GM23338 (cell line): ENCODE measurements around the gene UBAC1. TPM values are rescaled to one million over a fixed set of nuclear protein-coding genes. Genes with fewer than 3 reads are reported as not detected.
"Not testable (repeated sequence)": the region's sequence is repeated elsewhere in the genome, so short reads cannot be mapped to it uniquely, and the experiment has no call there.

Experiments used
- ATAC-seq: fragments of 200-7000 bp; cut with Tn5 transposase; 3 replicates; pipeline ENCODE4 v1.9.1; 2020
- DNase-seq: peaks from one replicate; pipeline ENCODE4 v3.0.0-alpha.2; 2015; ENCODE audit warnings: low spot score
- H2AFZ ChIP-seq: fragments of 200-600 bp; sonication (generic); 2 replicates; pipeline ENCODE4 v1.8.0; 2016; ENCODE audit warnings: antibody characterized with exemption, mild to moderate bottlenecking, moderate library complexity
- H3F3A ChIP-seq: fragments of 200-600 bp; sonication (generic); replicated peaks from 2 replicates; pipeline ENCODE4 v1.8.0; 2017; ENCODE audit warnings: antibody characterized with exemption, mixed run types, low read depth
- H3K27ac ChIP-seq: fragments of 200-600 bp; sonication (generic); 2 replicates; pipeline ENCODE4 v1.6.1; 2016; ENCODE audit warnings: low read depth
- H3K27me3 ChIP-seq: fragments of 200-600 bp; sonication (generic); 2 replicates; pipeline ENCODE4 v1.8.0; 2016; ENCODE audit warnings: mild to moderate bottlenecking, mixed run types, moderate library complexity; ENCODE audit not compliant: insufficient read depth
- H3K36me3 ChIP-seq: fragments of 200-600 bp; sonication (generic); 2 replicates; pipeline ENCODE4 v1.8.0; 2016; ENCODE audit warnings: mild to moderate bottlenecking; ENCODE audit not compliant: insufficient read depth
- H3K4me1 ChIP-seq: fragments of 200-600 bp; sonication (generic); 2 replicates; pipeline ENCODE4 v1.8.0; 2016; ENCODE audit warnings: mild to moderate bottlenecking, moderate library complexity; ENCODE audit not compliant: insufficient read depth
- H3K4me2 ChIP-seq: fragments of 200-600 bp; sonication (generic); 2 replicates; pipeline ENCODE4 v1.7.1; 2017; ENCODE audit warnings: mixed run types
- H3K4me3 ChIP-seq: fragments of 200-600 bp; sonication (generic); 2 replicates; pipeline ENCODE4 v1.6.1; 2016; ENCODE audit warnings: mixed run types
- H3K79me2 ChIP-seq: fragments of 200-600 bp; sonication (generic); replicated peaks from 2 replicates; pipeline ENCODE4 v1.8.0; 2017; ENCODE audit warnings: mild to moderate bottlenecking; ENCODE audit not compliant: insufficient read depth
- H3K9me2 ChIP-seq: fragments of 200-600 bp; sonication (generic); 2 replicates; pipeline ENCODE4 v1.8.0; 2017; ENCODE audit not compliant: insufficient read depth
- H4K20me1 ChIP-seq: fragments of 200-600 bp; sonication (generic); replicated peaks from 2 replicates; pipeline ENCODE4 v1.8.0; 2017; ENCODE audit warnings: mild to moderate bottlenecking; ENCODE audit not compliant: insufficient read depth
- H3K27ac Mint-ChIP-seq: 2 replicates; pipeline ENCODE4 v1.8.0; 2020; ENCODE audit warnings: inconsistent platforms, mild to moderate bottlenecking, moderate library complexity, mixed read lengths
- H3K27me3 Mint-ChIP-seq: 3 replicates; pipeline ENCODE4 v1.8.0; 2022; ENCODE audit warnings: low read depth, mild to moderate bottlenecking, moderate library complexity, mixed read lengths, inconsistent platforms; ENCODE audit not compliant: insufficient read depth, poor library complexity
- H3K36me3 Mint-ChIP-seq: 3 replicates; pipeline ENCODE4 v1.8.0; 2021; ENCODE audit warnings: low read depth, mild to moderate bottlenecking, inconsistent platforms, moderate library complexity, mixed read lengths
- H3K4me1 Mint-ChIP-seq: 3 replicates; pipeline ENCODE4 v1.8.0; 2020; ENCODE audit warnings: mild to moderate bottlenecking, inconsistent platforms, mixed read lengths
- H3K4me3 Mint-ChIP-seq: 3 replicates; pipeline ENCODE4 v1.8.0; 2021; ENCODE audit warnings: moderate library complexity, mild to moderate bottlenecking, inconsistent platforms, mixed read lengths
- H3K9me3 Mint-ChIP-seq: 3 replicates; pipeline ENCODE4 v1.8.0; 2020; ENCODE audit warnings: moderate library complexity, mild to moderate bottlenecking, inconsistent platforms, mixed read lengths
- EZH2 ChIP-seq: fragments of 200-600 bp; sonication (generic); IDR thresholded peaks from one replicate; pipeline ENCODE4 v1.8.0; 2017; ENCODE audit warnings: antibody characterized with exemption, mild to moderate bottlenecking, low read depth; ENCODE audit not compliant: unreplicated experiment
- EZH2phosphoT487 ChIP-seq: fragments of 200-600 bp; sonication (generic); IDR thresholded peaks from one replicate; pipeline ENCODE4 v1.8.1; 2018; ENCODE audit warnings: antibody characterized with exemption; ENCODE audit not compliant: unreplicated experiment
- JUNB ChIP-seq: IDR thresholded peaks from one replicate; pipeline ENCODE4 v1.6.1; 2016; ENCODE audit warnings: antibody characterized with exemption; ENCODE audit not compliant: unreplicated experiment
- NANOG ChIP-seq: IDR thresholded peaks from 2 replicates; pipeline ENCODE4 v1.6.1; 2016; ENCODE audit warnings: antibody characterized with exemption, borderline replicate concordance
- REST ChIP-seq: IDR thresholded peaks from one replicate; pipeline ENCODE4 v1.6.1; 2018; ENCODE audit warnings: antibody characterized with exemption; ENCODE audit not compliant: unreplicated experiment
- STAT1 ChIP-seq: IDR thresholded peaks from one replicate; pipeline ENCODE4 v1.6.1; 2016; ENCODE audit warnings: antibody characterized with exemption; ENCODE audit not compliant: unreplicated experiment
- ZNF114 ChIP-seq: fragments of 250-450 bp; sonication (Bioruptor Pico); IDR thresholded peaks from 2 replicates; pipeline ENCODE4 v1.5.0; 2020; ENCODE audit warnings: mild to moderate bottlenecking, moderate library complexity
- ZNF331 ChIP-seq: fragments of 250-450 bp; sonication (Bioruptor Pico); IDR thresholded peaks from 2 replicates; pipeline ENCODE4 v1.5.0; 2020; ENCODE audit warnings: low read depth, mild to moderate bottlenecking, moderate library complexity
- ZNF462 ChIP-seq: fragments of 250-450 bp; sonication (Bioruptor Pico); IDR thresholded peaks from 2 replicates; pipeline ENCODE4 v1.5.0; 2020; ENCODE audit warnings: mild to moderate bottlenecking, moderate library complexity
- polyA plus RNA-seq: library from polyadenylated mRNA; unstranded; fragments of >200 nt; fragmentation: Nextera tagmentation; extraction: Ambion mirVana; gene quantifications from 2 replicates; pipeline ENCODE4 v1.2.1, GENCODE V29; 2016
- total RNA-seq: library from RNA; depleted of rRNA; stranded (reverse); fragments of >200 nt; shearing (Covaris generic); gene quantifications from 2 replicates; pipeline ENCODE4 v1.2.3, GENCODE V29; 2014
- TF ChIP-seq, protein P1 (sequence below): IDR thresholded peaks from 2 replicates; pipeline ENCODE4 v1.6.1; 2016; ENCODE audit warnings: antibody characterized with exemption

UBAC1 gene
- total and polyA plus RNA-seq, 2 experiments from 2014 or later = 63.2 to 86.6 TPM

GRCh38 chr9:135947105-135947504 lies 14.1 kb downstream of the UBAC1 start:
- not testable (repeated sequence) for H3K4me3 Mint-ChIP-seq, DNase-seq
- peaks cover 57% of the 10 kb centered on the region for H3K36me3 Mint-ChIP-seq

GRCh38 chr9:135946392-135946994 lies 14.7 kb downstream of the UBAC1 start:
- no peak for ATAC-seq
- Mint-ChIP-seq H3K4me3 (no peak overlapping the region), H3K27me3 (peaks cover 3% of the 10 kb centered on the region), H3K4me1 (no peaks in the 10 kb centered on the region), H3K36me3 (peaks cover 57% of the 10 kb centered on the region), H3K27ac (no peak overlapping the region), H3K9me3 (no peaks in the 10 kb centered on the region)
- H3K36me3 ChIP-seq = peaks cover 15% of the 10 kb centered on the region; the same call in 1 of the 2 replicates
- H4K20me1 ChIP-seq = peaks cover 4% of the 10 kb centered on the region; the same call in 1 of the 2 replicates
- no peaks in the 10 kb centered on the region for H3K4me1 ChIP-seq
- no peak overlapping the region for H3K27ac ChIP-seq
- no peak overlapping the region for H3K4me2 ChIP-seq
- H2AFZ ChIP-seq = no peak overlapping the region
- DNase-seq = no peak
- 0 out of 2 replicates have a peak, but pooled peaks cover 5% of the 10 kb centered on the region for H3F3A ChIP-seq
- H3K9me2 ChIP-seq = no peaks in the 10 kb centered on the region
- peaks cover 11% of the 10 kb centered on the region for H3K79me2 ChIP-seq
- no peaks in the 10 kb centered on the region for H3K27me3 ChIP-seq
- H3K4me3 ChIP-seq = no peak overlapping the region
- no peak for TF ChIP-seq STAT1
- TF ChIP-seq ZNF114 (CRISPR knock-in tag) = no peak
- no peak for TF ChIP-seq REST
- no peak for TF ChIP-seq ZNF462 (CRISPR knock-in tag)
- TF ChIP-seq EZH2 = no peak
- TF ChIP-seq, protein P1, sequence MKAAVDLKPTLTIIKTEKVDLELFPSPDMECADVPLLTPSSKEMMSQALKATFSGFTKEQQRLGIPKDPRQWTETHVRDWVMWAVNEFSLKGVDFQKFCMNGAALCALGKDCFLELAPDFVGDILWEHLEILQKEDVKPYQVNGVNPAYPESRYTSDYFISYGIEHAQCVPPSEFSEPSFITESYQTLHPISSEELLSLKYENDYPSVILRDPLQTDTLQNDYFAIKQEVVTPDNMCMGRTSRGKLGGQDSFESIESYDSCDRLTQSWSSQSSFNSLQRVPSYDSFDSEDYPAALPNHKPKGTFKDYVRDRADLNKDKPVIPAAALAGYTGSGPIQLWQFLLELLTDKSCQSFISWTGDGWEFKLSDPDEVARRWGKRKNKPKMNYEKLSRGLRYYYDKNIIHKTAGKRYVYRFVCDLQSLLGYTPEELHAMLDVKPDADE = no peak
- no peak for TF ChIP-seq NANOG
- TF ChIP-seq ZNF331 (CRISPR knock-in tag) = no peak
- TF ChIP-seq JUNB = no peak
- no peak for TF ChIP-seq EZH2phosphoT487

More at GRCh38 chr9:135947105-135947504, 14.1 kb downstream of the UBAC1 start:
- not testable (repeated sequence) for H3K27ac Mint-ChIP-seq, H4K20me1 ChIP-seq, ATAC-seq, H2AFZ ChIP-seq, H3K9me2 ChIP-seq, H3K27ac ChIP-seq, H3K9me3 Mint-ChIP-seq, H3F3A ChIP-seq, H3K4me1 Mint-ChIP-seq, H3K4me3 ChIP-seq, H3K27me3 ChIP-seq, H3K4me1 ChIP-seq, H3K27me3 Mint-ChIP-seq, H3K4me2 ChIP-seq
- H3K36me3 ChIP-seq = peaks cover 15% of the 10 kb centered on the region; the same call in 1 of the 2 replicates
- H3K79me2 ChIP-seq = peaks cover 11% of the 10 kb centered on the region
